Mesenchymal stem cell (in vitro differentiated cells and primary cell): ENCODE results near the gene RBM14.

ENCODE experiments used
- DNase-seq: peaks from one replicate; pipeline ENCODE4 v3.0.0-alpha.2; 2013
- H2AFZ ChIP-seq: one replicate; pipeline ENCODE4 v1.6.1; 2013; ENCODE audit warnings: low read depth, mild to moderate bottlenecking, control low read depth, inconsistent platforms, low read length, moderate library complexity
- H2AK5ac ChIP-seq: 2 replicates; pipeline ENCODE4 v1.6.1; 2013; ENCODE audit warnings: low read length, moderate library complexity, mild to moderate bottlenecking, inconsistent platforms; ENCODE audit not compliant: severe bottlenecking
- H2BK120ac ChIP-seq: one replicate; pipeline ENCODE4 v1.6.1; 2013; ENCODE audit warnings: low read depth, mild to moderate bottlenecking, inconsistent platforms, low read length, moderate library complexity
- H2BK12ac ChIP-seq, 2 experiments: one replicate each; pipeline ENCODE4 v1.6.1; 2013; ENCODE audit warnings: inconsistent platforms in 2 of 2, low read length in 2 of 2, mild to moderate bottlenecking in 2 of 2, moderate library complexity in 2 of 2, control low read depth in 1 of 2
- H2BK15ac ChIP-seq: one replicate; pipeline ENCODE4 v1.6.1; 2013; ENCODE audit warnings: mild to moderate bottlenecking, low read depth, inconsistent platforms; ENCODE audit not compliant: poor library complexity, severe bottlenecking
- H2BK5ac ChIP-seq: 2 replicates; pipeline ENCODE4 v1.6.1; 2013; ENCODE audit warnings: low read depth, mild to moderate bottlenecking, low read length, control low read depth, inconsistent platforms; ENCODE audit not compliant: poor library complexity, severe bottlenecking
- H3K14ac ChIP-seq, 2 experiments: one replicate each; pipeline ENCODE4 v1.6.1; 2013; ENCODE audit warnings: inconsistent platforms in 2 of 2, low read length in 2 of 2, control low read depth in 1 of 2, mild to moderate bottlenecking in 1 of 2, moderate library complexity in 1 of 2
- H3K18ac ChIP-seq, 2 experiments: one replicate each; pipeline ENCODE4 v1.6.1; 2013; ENCODE audit warnings: inconsistent platforms in 2 of 2, low read length in 2 of 2, control low read depth in 1 of 2, low read depth in 1 of 2, mild to moderate bottlenecking in 1 of 2
- H3K23ac ChIP-seq, 2 experiments: one replicate each; pipeline ENCODE4 v1.6.1; 2013; ENCODE audit warnings: inconsistent platforms in 2 of 2, low read length in 2 of 2, mild to moderate bottlenecking in 2 of 2, moderate library complexity in 2 of 2, control low read depth in 1 of 2
- H3K27ac ChIP-seq: 2 replicates; pipeline ENCODE4 v1.5.1; 2013; ENCODE audit warnings: mild to moderate bottlenecking, moderate library complexity, low read length, control low read depth, inconsistent platforms; ENCODE audit not compliant: poor library complexity, severe bottlenecking
- H3K27me3 ChIP-seq, 2 experiments: 2 replicates each; pipeline versions ENCODE4 v1.6.1 to v1.7.0; 2013; ENCODE audit warnings: low read length in 2 of 2, mild to moderate bottlenecking in 2 of 2, moderate library complexity in 2 of 2, control low read depth in 1 of 2, inconsistent platforms in 1 of 2; ENCODE audit not compliant: control insufficient read depth in 1 of 2, insufficient read depth in 1 of 2
- H3K36me3 ChIP-seq, 2 experiments: 2 replicates each; pipeline versions ENCODE4 v1.6.1 to v1.7.0; 2013; ENCODE audit warnings: low read length in 2 of 2, control low read depth in 1 of 2, inconsistent platforms in 1 of 2, low read depth in 1 of 2, mild to moderate bottlenecking in 1 of 2; ENCODE audit not compliant: insufficient read depth in 2 of 2, control insufficient read depth in 1 of 2
- H3K4ac ChIP-seq, 2 experiments: one replicate each; pipeline ENCODE4 v1.6.1; 2013; ENCODE audit warnings: inconsistent platforms in 2 of 2, low read length in 2 of 2, mild to moderate bottlenecking in 2 of 2, moderate library complexity in 2 of 2, control low read depth in 1 of 2, low read depth in 1 of 2
- H3K4me1 ChIP-seq: 2 replicates; pipeline ENCODE4 v1.6.1; 2013; ENCODE audit warnings: low read depth, low read length, control low read depth; ENCODE audit not compliant: control insufficient read depth, insufficient read depth
- H3K4me2 ChIP-seq: 2 replicates; pipeline ENCODE4 v1.6.1; 2013; ENCODE audit warnings: low read length, mild to moderate bottlenecking, inconsistent platforms; ENCODE audit not compliant: poor library complexity, severe bottlenecking
- H3K4me3 ChIP-seq, 2 experiments: 2 replicates each; pipeline versions ENCODE4 v1.5.1 to v1.7.0; 2013; ENCODE audit warnings: low read length in 2 of 2, mild to moderate bottlenecking in 2 of 2, control low read depth in 1 of 2, low read depth in 1 of 2; ENCODE audit not compliant: insufficient read depth in 1 of 2
- H3K79me1 ChIP-seq: replicated peaks from 2 replicates; pipeline ENCODE4 v1.6.1; 2013; ENCODE audit warnings: mild to moderate bottlenecking, control low read depth, low read length, inconsistent platforms; ENCODE audit not compliant: poor library complexity, severe bottlenecking
- H3K9ac ChIP-seq: 2 replicates; pipeline ENCODE4 v1.7.0; 2013; ENCODE audit warnings: mild to moderate bottlenecking, low read length, moderate library complexity
- H3K9me3 ChIP-seq: 2 replicates; pipeline ENCODE4 v1.7.0; 2013; ENCODE audit warnings: mild to moderate bottlenecking, low read length; ENCODE audit not compliant: control insufficient read depth
- H4K8ac ChIP-seq: one replicate; pipeline ENCODE4 v1.6.1; 2013; ENCODE audit warnings: inconsistent platforms, mild to moderate bottlenecking, low read length, moderate library complexity
- H4K91ac ChIP-seq: one replicate; pipeline ENCODE4 v1.6.1; 2013; ENCODE audit warnings: mild to moderate bottlenecking, low read length, inconsistent platforms
- WGBS: methylation state at CpG from one replicate; pipeline ENCODE4 v1.1.7; 2013; ENCODE audit warnings: mixed read lengths; 5-methylcytosine and 5-hydroxymethylcytosine counted together

Gene RBM14

DNA sequence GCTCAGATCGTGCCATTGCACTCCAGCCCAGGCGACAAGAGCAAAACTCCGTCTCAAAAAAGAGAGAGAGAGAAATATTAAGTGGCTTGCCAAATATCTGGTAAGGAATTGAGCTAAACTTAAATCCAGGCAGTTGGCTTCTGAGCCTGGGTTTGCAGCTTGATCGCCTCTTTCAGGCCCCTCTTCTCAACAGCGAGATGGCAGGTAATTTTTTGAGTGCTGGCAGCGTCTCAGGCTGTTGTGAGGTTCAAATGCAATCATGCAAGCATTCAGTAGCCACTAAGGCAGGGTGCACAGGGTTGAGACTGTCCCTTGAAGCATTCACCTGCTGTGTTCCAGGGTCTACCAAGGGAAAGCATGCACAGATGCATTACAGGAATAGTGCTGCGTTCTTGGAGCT, 47.4 kb upstream of the RBM14 start:
- H3K79me1 ChIP-seq, result no peaks in the 10 kb centered on the region
- H4K91ac ChIP-seq, result no peak overlapping the region
- H3K36me3 ChIP-seq, result peaks cover 0 to 17% of the 10 kb centered on the region in 2 experiments
- no peak overlapping the region for H3K4ac ChIP-seq
- no peak for DNase-seq
- no peak overlapping the region for H2BK5ac ChIP-seq
- no peak overlapping the region for H2BK15ac ChIP-seq
- H3K4me3 ChIP-seq, result peak overlapping the region in 1 of 2 experiments; percentile 75
- H3K27ac ChIP-seq, result no peak overlapping the region
- H3K23ac ChIP-seq, result no peak overlapping the region
- H3K4me1 ChIP-seq, result no peaks in the 10 kb centered on the region
- H3K14ac ChIP-seq, result no peak overlapping the region
- H2BK12ac ChIP-seq, result no peak overlapping the region
- no peak overlapping the region for H3K18ac ChIP-seq
- peaks cover 0 to 5% of the 10 kb centered on the region in 2 experiments for H3K27me3 ChIP-seq
- no peak overlapping the region for H3K4me2 ChIP-seq
- H3K9ac ChIP-seq, result no peak overlapping the region
- H4K8ac ChIP-seq, result peak overlapping the region; percentile 43
- H3K9me3 ChIP-seq, result no peaks in the 10 kb centered on the region
- no peak overlapping the region for H2BK120ac ChIP-seq
- no peak overlapping the region for H2AK5ac ChIP-seq
- no peak overlapping the region for H2AFZ ChIP-seq
- WGBS, result 90% methylated on average over 7 of the region's 7 CpGs

DNA sequence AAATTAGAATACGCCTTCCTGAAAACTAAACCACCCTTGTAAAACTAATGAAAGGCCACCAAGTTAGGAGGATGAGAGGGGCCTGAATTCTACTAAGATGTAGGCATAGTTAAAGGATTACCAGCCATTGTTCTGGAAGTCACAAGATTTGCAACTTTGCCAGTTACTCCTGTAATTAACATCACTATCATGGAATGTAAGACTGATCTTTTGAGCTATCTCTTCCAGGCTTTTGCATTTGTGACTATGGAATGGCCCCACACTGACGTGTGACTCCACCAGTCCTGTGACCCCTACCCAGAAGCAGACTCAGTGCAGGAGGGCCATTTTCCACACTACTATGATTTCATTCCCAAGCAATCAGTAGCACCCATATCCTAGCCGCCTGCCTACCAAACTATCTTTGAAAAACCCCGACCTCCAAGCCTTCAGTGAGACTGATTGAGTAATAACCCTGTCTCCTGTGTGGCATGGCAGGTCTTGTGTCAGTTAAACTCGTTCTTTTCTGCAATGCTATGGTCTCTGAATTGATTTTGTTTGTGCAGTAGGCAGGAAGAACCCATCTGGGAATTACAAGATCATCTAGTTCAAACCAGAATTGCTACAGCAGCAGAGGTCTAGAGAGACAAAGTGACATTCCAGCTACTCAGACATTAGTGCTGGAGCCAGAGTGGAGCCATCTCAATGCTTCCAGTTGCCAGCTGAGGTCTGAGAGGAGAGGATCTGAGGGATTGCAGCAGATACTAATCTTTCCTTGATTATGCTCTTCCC, 46.2 kb upstream of the RBM14 start:
- Histone ChIP-seq H3K4me2 (no peak overlapping the region), H2BK12ac (no peak overlapping the region), H3K9me3 (no peaks in the 10 kb centered on the region), H2AK5ac (no peak overlapping the region), H3K23ac (no peak overlapping the region), H3K36me3 (peaks cover 0 to 12% of the 10 kb centered on the region in 2 experiments), H3K79me1 (no peaks in the 10 kb centered on the region), H2BK5ac (no peak overlapping the region), H2AFZ (no peak overlapping the region), H3K9ac (no peak overlapping the region), H3K18ac (peak overlapping the region in 1 of 2 experiments; percentile 7), H4K8ac (no peak overlapping the region), H3K4ac (no peak overlapping the region), H2BK15ac (no peak overlapping the region), H3K27ac (no peak overlapping the region), H3K14ac (no peak overlapping the region), H4K91ac (no peak overlapping the region), H2BK120ac (no peak overlapping the region), H3K27me3 (peaks cover 0 to 5% of the 10 kb centered on the region in 2 experiments), H3K4me3 (no peak overlapping the region), H3K4me1 (no peaks in the 10 kb centered on the region)
- DNase-seq, result no peak
- WGBS, result 53% methylated on average over 3 of the region's 5 CpGs

DNA sequence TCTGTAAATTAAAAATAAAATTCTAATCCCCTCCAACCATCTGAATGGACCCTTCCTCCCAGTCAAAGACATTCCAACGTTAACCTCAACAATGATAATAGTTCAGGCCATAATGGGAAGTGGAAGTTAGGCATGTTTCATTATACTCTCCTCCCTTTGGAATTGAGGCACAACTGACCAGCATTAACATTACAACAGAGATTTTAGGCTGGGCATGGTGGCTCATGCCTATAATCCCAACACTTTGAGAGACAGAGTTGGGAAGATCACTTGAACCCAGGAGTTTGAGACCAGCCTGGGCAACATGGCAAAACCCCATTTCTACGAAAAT, 45.6 kb upstream of the RBM14 start:
- H3K36me3 ChIP-seq, result peaks cover 0 to 7% of the 10 kb centered on the region in 2 experiments
- H3K4ac ChIP-seq, result no peak overlapping the region
- 68% methylated on average over 2 of the region's 2 CpGs for WGBS
- peaks cover 0 to 5% of the 10 kb centered on the region in 2 experiments for H3K27me3 ChIP-seq
- no peak overlapping the region for H3K9ac ChIP-seq
- H2BK5ac ChIP-seq, result no peak overlapping the region
- H2BK12ac ChIP-seq, result no peak overlapping the region
- no peaks in the 10 kb centered on the region for H3K9me3 ChIP-seq
- no peak overlapping the region for H2AK5ac ChIP-seq
- no peak overlapping the region for H3K18ac ChIP-seq
- H2BK15ac ChIP-seq, result no peak overlapping the region
- no peak overlapping the region for H2AFZ ChIP-seq
- H3K27ac ChIP-seq, result no peak overlapping the region
- no peak overlapping the region for H3K23ac ChIP-seq
- no peak overlapping the region for H4K91ac ChIP-seq
- H4K8ac ChIP-seq, result no peak overlapping the region
- H3K79me1 ChIP-seq, result no peaks in the 10 kb centered on the region
- H2BK120ac ChIP-seq, result no peak overlapping the region
- no peaks in the 10 kb centered on the region for H3K4me1 ChIP-seq
- no peak overlapping the region for H3K4me3 ChIP-seq
- DNase-seq, result no peak
- no peak overlapping the region for H3K4me2 ChIP-seq
- H3K14ac ChIP-seq, result no peak overlapping the region

DNA sequence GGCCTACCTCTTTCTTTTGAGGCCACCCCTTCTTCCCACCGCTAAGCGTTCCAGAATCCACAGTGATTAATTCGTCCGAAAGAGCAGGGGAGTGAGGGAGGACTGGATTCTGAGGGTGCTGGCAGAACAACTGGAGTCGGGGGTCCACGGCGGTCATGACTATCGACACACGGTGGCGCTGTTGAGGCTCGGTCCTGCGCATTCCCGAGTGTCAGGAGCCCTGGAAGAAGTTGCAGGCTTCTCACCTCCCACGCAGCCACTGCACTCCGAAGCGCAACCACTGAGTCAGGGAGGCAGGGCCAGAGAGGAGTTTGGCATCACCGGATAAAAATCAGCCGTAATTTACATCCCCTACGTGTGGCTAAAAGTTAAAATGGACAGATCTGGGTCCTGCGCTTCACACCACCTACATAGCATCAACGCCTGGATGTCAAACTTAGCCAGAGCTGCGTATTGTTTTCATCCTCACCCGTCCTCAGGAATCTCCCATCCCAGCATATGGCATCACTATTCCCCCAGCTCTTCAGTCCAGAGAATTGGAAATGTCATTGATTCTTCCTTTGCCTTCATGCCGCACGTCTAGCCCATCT, 37.3 kb upstream of the RBM14 start:
- Histone ChIP-seq H2BK5ac (no peak overlapping the region), H3K27ac (no peak overlapping the region), H2AK5ac (no peak overlapping the region), H2AFZ (no peak overlapping the region), H3K4me3 (no peak overlapping the region), H3K36me3 (no peaks in the 10 kb centered on the region), H3K9me3 (peaks cover 5% of the 10 kb centered on the region), H3K4ac (no peak overlapping the region), H3K14ac (no peak overlapping the region), H2BK15ac (no peak overlapping the region), H4K8ac (no peak overlapping the region), H3K4me1 (peaks cover 2% of the 10 kb centered on the region), H3K4me2 (no peak overlapping the region), H2BK12ac (no peak overlapping the region), H3K18ac (no peak overlapping the region), H3K27me3 (peaks cover 0 to 3% of the 10 kb centered on the region in 2 experiments), H3K23ac (no peak overlapping the region), H4K91ac (no peak overlapping the region), H3K9ac (peak overlapping the region; percentile 36), H2BK120ac (no peak overlapping the region), H3K79me1 (no peaks in the 10 kb centered on the region)
- peak; percentile 71 for DNase-seq
- 28% methylated on average over 23 of the region's 25 CpGs for WGBS
